A549 treated with AZD2906 at 1 μM for 4 hours (cell line): ENCODE results near the gene FBXL16. TPM values are rescaled to one million over a fixed set of nuclear protein-coding genes. Genes with fewer than 3 reads are reported as not detected.

Experiments
- total RNA-seq: library from RNA; stranded (reverse); fragments of 200-300 nt; extraction: Qiagen RNA extraction; gene quantifications from 5 replicates; pipeline ENCODE4 v1.2.3, GENCODE V29; 2022

Gene FBXL16
- total RNA-seq, result 15.0 to 21.8 TPM (median 15.8 TPM) in 5 replicates

GRCh38 chr16:705431-706188 lies at the start of gene FBXL16:
FBXL16 (minus strand) TSS chr16:705801; CDS start chr16:697405, 8,396 bp downstream.

GRCh38 chr16:740764-741505 lies 35.3 kb upstream of the FBXL16 start, which contains the start of gene CIAO3:
CIAO3 (minus strand) TSS chr16:740997; CDS start chr16:740985, 12 bp downstream.

GRCh38 chr16:726438-727290 lies 21.1 kb upstream of the FBXL16 start, which contains the start of the genes CCDC78 and HAGHL:
CCDC78 (minus strand) TSS chr16:726443; CDS start chr16:726367, 76 bp downstream.
HAGHL (plus strand) TSS chr16:727106; CDS start chr16:727510, 404 bp downstream.

DNA sequence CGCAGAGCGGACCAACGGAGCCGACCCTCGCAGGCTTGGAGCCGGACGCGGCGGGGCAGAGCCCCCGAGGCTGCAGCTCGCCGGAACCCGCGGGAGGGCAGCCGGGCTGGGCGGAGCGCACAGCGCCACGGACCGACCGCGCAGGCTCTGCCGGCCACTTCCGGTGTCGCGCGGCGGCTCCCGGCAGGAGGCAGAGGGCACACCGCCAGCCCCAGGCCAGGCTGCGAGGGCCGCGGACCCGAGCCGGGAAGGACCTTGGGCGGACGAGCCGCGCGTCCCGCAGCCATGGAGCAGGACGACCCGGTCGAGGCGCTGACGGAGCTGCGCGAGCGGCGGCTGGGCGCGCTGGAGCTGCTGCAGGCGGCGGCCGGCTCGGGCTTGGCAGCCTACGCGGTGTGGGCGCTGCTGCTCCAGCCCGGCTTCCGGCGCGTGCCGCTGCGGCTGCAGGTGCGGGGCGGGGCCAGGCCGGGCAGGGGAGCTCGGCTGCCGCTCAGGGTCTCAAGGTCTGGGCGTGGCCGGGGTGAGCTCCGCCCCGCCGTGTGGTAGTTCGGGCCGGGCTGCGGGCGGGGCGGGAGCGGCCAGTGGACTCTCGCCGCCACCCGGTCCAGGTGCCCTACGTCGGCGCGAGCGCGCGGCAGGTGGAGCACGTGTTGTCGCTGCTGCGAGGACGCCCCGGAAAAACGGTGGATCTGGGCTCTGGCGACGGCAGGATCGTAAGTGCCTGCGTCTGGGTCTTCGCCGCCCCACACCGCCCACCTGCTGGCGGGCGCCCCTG lies 15.6 kb upstream of the FBXL16 start, which contains the start of gene ANTKMT:
TSS of gene ANTKMT (plus strand) at position 157 of the 775 bp plus-strand sequence. CDS start at position 286, 129 bp downstream.

DNA sequence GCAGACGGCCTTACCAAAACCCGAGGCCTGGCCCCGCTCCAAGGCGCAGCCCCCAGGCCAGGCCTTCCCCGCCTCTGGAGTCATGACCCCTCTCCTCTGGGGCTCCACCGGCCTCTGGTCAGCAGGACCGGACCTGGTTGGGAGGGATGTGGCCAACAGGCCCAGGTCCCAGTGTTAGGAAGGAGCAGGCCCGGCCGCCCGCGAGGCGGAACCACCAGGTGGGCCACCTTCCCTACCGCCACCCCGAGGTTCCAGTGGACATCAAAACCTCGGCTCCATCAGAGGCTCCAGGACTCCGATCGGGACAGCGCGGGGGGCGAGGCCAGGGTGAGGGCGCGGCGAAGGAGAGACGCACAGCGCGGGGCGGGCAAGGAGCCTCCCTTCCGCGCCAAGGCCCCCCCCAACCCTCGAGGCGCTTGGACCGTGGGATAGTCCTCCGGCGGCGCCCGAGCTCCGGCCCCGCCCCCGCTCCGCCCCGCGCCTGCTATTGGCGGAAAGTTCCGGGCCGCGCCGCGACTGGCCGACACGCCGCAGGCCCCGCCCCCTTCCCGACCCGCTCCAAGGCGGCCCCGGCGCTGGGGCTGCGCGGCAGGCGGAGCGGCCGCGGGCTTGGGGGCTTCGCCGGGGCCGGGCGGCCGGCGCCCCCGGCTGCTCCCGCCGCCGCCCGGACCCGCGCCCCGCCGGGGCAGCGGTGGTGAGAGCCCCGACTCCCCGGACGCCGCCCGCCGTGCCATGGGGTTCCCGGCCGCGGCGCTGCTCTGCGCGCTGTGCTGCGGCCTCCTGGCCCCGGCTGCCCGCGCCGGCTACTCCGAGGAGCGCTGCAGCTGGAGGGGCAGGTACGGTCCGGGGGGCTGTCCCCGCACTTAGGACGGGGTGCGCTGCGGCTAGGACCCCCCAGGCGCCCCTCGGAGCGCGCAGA lies 9.2 kb upstream of the FBXL16 start, which contains the start of gene METRN:
TSS of gene METRN (plus strand) at position 561 of the 919 bp plus-strand sequence. CDS start at position 733, 172 bp downstream.

DNA sequence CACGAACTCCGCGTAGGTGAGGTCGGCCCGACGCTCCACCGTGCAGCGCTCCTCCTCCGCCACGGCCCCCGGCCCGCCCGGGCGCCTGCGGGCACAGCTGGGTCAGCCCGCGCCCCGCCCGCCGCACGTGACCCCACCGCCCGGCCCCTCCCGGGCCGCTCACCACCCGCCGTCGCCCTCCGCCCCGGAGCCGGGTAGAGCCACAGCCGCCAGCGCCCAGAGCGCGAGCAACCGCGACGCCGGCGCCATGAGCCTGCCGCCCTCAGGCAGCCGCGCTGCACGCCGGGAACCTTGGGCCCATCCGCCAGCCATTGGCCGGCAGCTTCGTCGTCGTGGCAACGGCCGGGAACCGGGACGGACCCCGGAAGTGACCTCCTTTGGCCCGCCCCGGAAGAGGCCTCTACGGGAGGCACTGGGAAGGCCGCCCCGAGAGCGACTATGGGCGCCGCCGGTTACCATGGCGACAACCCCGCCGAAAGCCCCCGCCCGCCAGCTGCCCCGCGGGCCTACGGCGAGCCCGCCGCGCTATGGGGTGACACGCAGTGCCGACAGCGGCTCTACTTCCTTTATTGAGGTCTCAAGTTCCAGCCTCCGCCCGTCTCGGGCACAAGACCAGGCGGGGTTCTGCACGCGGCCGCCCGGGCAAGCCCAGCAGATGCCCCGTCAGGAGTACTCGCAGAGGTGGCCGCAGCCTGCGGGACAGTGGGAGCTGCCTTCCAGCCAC lies 21.4 kb downstream of the FBXL16 start, which contains the start of gene JMJD8:
TSS of gene JMJD8 (minus strand) at position 264 of the 724 bp plus-strand sequence. CDS start at position 249, 15 bp downstream.

GRCh38 chr16:679814-680624 lies 25.6 kb downstream of the FBXL16 start, which contains the start of gene STUB1:
STUB1 (plus strand) TSS chr16:680410; CDS start chr16:680526, 116 bp downstream.

GRCh38 chr16:674968-675883 lies 30.4 kb downstream of the FBXL16 start, which contains the start of gene RHBDL1:
RHBDL1 (plus strand) TSS chr16:675671; CDS start chr16:675791, 120 bp downstream.

GRCh38 chr16:667780-668518 lies 37.7 kb downstream of the FBXL16 start, which contains the start of gene RHOT2:
RHOT2 (plus strand) TSS chr16:668132; CDS start chr16:668200, 68 bp downstream.

DNA sequence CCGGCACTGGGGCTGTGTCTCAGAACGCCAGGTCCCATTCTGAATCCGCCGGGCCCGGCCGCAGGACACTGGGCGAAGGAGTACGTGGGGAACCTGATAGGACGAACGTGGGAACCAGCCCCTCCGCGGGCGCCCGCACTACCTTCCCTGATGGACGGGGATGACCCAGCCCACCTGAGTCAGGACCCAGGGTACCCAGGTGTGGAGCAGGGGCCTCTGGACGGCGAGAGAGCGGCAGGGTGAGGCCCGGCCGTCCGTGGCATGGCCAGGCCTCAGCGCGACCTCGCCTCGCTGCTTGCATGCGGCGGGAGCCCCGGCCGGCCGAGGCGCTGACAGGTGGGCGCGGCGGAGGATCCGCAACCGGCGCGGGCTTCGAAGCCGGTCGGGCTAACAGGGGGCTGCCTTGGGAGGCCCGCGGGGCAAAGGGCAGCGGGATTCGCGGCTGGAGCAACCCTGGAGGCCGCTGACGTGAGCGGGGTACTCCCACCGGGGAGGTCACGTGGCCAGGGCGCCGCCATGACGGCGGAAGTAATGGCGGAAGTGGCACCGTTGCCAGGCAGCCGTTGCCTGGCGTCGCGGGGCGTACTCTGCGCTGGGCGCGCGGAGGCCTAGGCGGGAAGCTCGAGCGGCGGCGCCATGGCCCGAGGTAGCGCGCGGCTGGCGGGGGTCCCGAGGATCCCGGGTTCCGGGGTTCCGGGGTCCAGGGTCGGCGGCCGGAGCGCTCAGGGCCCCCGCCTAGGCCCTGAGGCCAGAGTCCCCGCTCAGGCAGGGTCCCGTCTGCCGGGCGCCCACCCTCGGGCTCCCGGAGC lies 56.6 kb downstream of the FBXL16 start, which contains the start of gene WDR90:
TSS of gene WDR90 (plus strand) at position 585 of the 809 bp plus-strand sequence. CDS start at position 637, 52 bp downstream.

Other genes starting within 250 kb of the FBXL16 start
- 40.4 to 75.7 TPM (median 67.9 TPM) in 5 replicates for gene CAPN15, start 178.1 kb downstream of the FBXL16 start, total RNA-seq
- gene PRR35, start 145.4 kb downstream of the FBXL16 start, total RNA-seq, result 0.08 to 0.28 TPM (median 0.26 TPM) in 5 replicates
- 0.18 to 0.30 TPM (median 0.23 TPM) in 5 replicates for gene NHLRC4, start 138.8 kb downstream of the FBXL16 start, total RNA-seq
- 28.4 to 42.0 TPM (median 39.2 TPM) in 5 replicates for gene PIGQ, start 135.8 kb downstream of the FBXL16 start, total RNA-seq
- 14.1 to 20.1 TPM (median 19.5 TPM) in 5 replicates for gene RAB40C, start 115.7 kb downstream of the FBXL16 start, total RNA-seq
- 0.04 to 0.17 TPM (median 0.12 TPM) in 5 replicates for gene WFIKKN1, start 74.8 kb downstream of the FBXL16 start, total RNA-seq
- 79.9 to 151 TPM (median 141 TPM) in 5 replicates for gene METTL26, start 69.5 kb downstream of the FBXL16 start, total RNA-seq
- 18.0 to 45.7 TPM (median 39.2 TPM) in 5 replicates for gene MCRIP2, start 64.0 kb downstream of the FBXL16 start, total RNA-seq
- gene WDR90, start 56.4 kb downstream of the FBXL16 start, total RNA-seq, result 13.8 to 27.0 TPM (median 22.9 TPM) in 5 replicates
- 64.8 to 96.0 TPM (median 88.4 TPM) in 5 replicates for gene RHOT2, start 37.7 kb downstream of the FBXL16 start, total RNA-seq
- gene RHBDL1, start 30.1 kb downstream of the FBXL16 start, total RNA-seq, result 0.50 to 1.5 TPM (median 1.3 TPM) in 5 replicates
- 84.5 to 130 TPM (median 121 TPM) in 5 replicates for gene STUB1, start 25.4 kb downstream of the FBXL16 start, total RNA-seq
- 67.4 to 83.2 TPM (median 83.1 TPM) in 5 replicates for gene JMJD8, start 21.5 kb downstream of the FBXL16 start, total RNA-seq
- 3.9 to 6.6 TPM (median 6.2 TPM) in 5 replicates for gene WDR24, start 15.4 kb downstream of the FBXL16 start, total RNA-seq
- gene METRN, start 9.3 kb upstream of the FBXL16 start, total RNA-seq, result 66.1 to 228 TPM (median 216 TPM) in 5 replicates
- gene ANTKMT, start 15.3 kb upstream of the FBXL16 start, total RNA-seq, result 28.7 to 63.4 TPM (median 61.2 TPM) in 5 replicates
- gene CCDC78, start 20.6 kb upstream of the FBXL16 start, total RNA-seq, result 3.4 to 6.3 TPM (median 5.2 TPM) in 5 replicates
- gene HAGHL, start 21.3 kb upstream of the FBXL16 start, total RNA-seq, result 17.6 to 20.2 TPM (median 18.6 TPM) in 5 replicates
- gene CIAO3, start 35.2 kb upstream of the FBXL16 start, total RNA-seq, result 22.4 to 33.1 TPM (median 30.0 TPM) in 5 replicates
- gene MSLN, start 54.9 kb upstream of the FBXL16 start, total RNA-seq, result 2.9 to 3.7 TPM (median 3.1 TPM) in 5 replicates
- gene RPUSD1, start 82.6 kb upstream of the FBXL16 start, total RNA-seq, result 34.4 to 58.3 TPM (median 53.4 TPM) in 5 replicates
- gene CHTF18, start 82.8 kb upstream of the FBXL16 start, total RNA-seq, result 14.5 to 32.9 TPM (median 24.5 TPM) in 5 replicates
- not detected in 5 replicates for gene GNG13, start 94.9 kb upstream of the FBXL16 start, total RNA-seq